Measurements from ENCODE around the gene LLPH.
"Not testable (repeated sequence)": the region's sequence is repeated elsewhere in the genome, so short reads cannot be mapped to it uniquely, and the experiment has no call there.

LLPH gene

GRCh38 chr12:66130267-66131066 lies at the start of gene LLPH:
TSS of gene LLPH (minus strand) at chr12:66130750. CDS start at chr12:66129106, 1,644 bp downstream.
- DNase-seq = peak; percentile 94

GRCh38 chr12:66176105-66176900 lies 45.8 kb upstream of the LLPH start:
- DNase-seq = no peak

DNA sequence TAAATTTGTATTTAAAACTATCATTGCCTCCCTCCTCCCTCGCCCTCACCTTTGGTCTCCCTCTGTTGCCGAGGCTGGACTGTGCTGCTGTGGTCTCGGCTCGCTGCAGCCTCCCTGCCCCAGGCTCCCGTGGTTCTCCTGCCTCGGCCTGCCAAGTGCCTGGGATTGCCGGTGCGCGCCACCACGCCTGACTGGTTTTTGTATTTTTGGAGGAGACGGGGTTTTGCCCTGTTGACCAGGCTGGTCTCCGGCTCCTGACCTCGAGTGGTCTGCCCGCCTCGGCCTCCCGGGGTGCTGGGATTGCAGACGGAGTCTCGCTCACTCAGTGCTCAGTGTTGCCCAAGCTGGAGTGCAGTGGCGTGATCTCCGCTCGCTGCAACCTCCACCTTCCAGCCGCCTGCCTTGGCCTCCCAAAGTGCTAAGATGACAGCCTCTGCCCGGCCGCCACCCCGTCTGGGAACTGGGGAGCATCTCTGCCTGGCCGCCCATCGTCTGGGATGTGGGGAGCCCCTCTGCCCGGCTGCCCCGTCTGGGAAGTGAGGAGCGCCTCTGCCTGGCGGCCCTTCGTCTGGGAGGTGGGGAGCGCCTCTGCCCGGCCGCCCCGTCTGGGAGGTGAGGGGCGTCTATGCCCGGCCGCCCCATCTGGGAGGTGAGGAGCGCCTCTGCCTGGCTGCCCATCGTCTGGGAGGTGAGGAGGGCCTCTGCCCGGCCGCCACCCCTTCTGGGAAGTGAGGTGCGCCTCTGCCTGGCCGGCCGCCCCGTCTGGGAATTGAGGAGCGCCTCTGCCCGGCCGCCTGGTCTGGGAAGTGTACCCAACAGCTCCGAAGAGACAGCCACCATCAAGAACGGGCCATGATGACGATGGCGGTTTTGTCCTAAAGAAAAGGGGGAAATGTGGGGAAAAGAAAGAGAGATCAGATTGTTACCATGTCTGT lies 44.1 kb upstream of the LLPH start:
- DNase-seq = not testable (repeated sequence)

- DNase-seq = no peak
These were observed 40.1 kb upstream of the LLPH start for GRCh38 chr12:66170606-66171005.

- DNase-seq = peak; percentile 94
These were observed 38.9 kb upstream of the LLPH start, which contains the start of gene TMBIM4 for GRCh38 chr12:66169221-66170170. TSS of gene TMBIM4 (minus strand) at chr12:66169996. CDS start at chr12:66169951, 45 bp downstream.

- peak; percentile 16 for DNase-seq
These were observed 37.9 kb upstream of the LLPH start for GRCh38 chr12:66168410-66168809.

DNA sequence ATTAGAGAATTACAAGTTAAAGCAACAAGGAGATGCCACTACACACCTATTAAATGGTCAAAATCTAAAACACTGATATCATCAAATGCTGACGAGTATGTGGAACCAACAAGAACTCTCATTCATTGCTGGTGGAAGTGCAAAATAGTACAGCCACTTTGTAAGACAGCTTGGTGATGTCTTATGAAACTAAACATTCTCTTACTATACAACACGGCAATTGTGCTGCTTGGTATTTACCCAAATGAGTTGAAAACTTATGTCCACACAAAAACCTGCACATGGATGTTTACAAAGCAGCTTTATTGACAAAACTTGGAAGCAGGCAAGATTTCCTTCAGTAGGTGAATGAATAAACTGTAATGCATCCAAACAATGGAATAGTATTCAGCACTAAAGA lies 36.0 kb upstream of the LLPH start:
- DNase-seq = no peak

GRCh38 chr12:66165141-66165540 lies 34.6 kb upstream of the LLPH start:
- DNase-seq = no peak

GRCh38 chr12:66164349-66164821 lies 33.8 kb upstream of the LLPH start:
- DNase-seq = peak; percentile 60

- DNase-seq = no peak
These were observed 32.7 kb upstream of the LLPH start for GRCh38 chr12:66163289-66163688.

- DNase-seq = no peak
These were observed 32.2 kb upstream of the LLPH start for GRCh38 chr12:66162701-66163100.

- no peak for DNase-seq
These were observed 30.2 kb upstream of the LLPH start for GRCh38 chr12:66160704-66161103.

DNA sequence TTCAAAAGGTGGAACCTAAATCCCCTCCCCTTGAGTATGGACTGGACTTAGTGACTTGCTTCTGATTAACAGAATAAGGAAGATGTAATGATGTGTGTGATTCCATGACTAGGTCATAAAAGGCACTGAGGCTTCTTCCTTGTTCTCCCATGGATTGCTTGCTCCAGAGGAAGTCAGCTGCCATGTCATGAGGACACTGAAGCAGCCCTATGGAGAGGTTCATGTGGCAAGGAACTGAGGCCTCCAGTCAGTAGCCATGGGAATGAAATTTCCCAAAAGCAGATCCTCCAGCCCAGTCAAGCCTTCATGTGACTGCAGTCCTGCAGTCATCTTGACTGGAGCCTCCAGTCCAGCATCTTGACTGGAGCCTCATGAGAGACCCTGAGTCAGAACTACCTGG lies 28.6 kb upstream of the LLPH start:
- no peak for DNase-seq

DNA sequence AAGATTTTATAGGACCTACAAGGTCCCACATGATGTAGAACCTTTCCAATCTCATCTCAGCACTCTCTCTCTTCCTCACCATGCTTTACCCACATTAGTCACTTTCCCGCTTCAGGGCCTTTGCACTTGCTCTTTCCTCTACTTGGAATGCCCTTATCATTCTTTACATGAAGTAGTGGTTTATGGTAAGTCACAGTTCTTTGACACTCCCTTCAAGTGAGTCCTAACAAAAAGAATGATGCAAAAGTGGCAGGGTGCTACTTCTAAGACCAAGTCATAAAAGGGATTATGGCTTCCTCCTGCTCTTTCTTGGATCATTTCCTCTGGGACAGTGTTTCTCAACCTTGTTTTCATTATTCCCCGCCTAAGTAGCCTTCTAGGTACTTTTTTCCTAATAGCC lies 26.1 kb upstream of the LLPH start:
- DNase-seq = peak; percentile 59

DNA sequence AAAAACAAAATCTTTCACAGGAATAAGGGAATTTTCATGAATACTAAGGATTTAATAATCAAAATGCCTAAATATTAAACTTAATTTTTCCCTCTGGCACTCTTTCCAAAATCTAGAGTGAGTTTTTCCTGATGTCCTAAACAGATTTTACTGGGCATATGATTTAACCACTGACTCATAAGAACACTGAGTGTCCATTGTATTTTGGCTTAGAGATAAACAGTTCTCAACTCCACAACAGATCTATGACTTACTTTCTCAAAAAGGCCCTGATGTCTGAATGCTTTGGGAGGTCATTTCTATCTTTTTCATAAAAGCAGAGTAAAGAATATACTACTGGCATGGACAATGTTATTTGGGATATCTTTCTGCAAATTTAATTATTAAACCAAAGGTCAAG lies 24.2 kb upstream of the LLPH start:
- no peak for DNase-seq

- DNase-seq = no peak
These were observed 22.2 kb upstream of the LLPH start for GRCh38 chr12:66152732-66153131.

GRCh38 chr12:66149702-66150398 lies 19.3 kb upstream of the LLPH start:
- peak; percentile 74 for DNase-seq

DNA sequence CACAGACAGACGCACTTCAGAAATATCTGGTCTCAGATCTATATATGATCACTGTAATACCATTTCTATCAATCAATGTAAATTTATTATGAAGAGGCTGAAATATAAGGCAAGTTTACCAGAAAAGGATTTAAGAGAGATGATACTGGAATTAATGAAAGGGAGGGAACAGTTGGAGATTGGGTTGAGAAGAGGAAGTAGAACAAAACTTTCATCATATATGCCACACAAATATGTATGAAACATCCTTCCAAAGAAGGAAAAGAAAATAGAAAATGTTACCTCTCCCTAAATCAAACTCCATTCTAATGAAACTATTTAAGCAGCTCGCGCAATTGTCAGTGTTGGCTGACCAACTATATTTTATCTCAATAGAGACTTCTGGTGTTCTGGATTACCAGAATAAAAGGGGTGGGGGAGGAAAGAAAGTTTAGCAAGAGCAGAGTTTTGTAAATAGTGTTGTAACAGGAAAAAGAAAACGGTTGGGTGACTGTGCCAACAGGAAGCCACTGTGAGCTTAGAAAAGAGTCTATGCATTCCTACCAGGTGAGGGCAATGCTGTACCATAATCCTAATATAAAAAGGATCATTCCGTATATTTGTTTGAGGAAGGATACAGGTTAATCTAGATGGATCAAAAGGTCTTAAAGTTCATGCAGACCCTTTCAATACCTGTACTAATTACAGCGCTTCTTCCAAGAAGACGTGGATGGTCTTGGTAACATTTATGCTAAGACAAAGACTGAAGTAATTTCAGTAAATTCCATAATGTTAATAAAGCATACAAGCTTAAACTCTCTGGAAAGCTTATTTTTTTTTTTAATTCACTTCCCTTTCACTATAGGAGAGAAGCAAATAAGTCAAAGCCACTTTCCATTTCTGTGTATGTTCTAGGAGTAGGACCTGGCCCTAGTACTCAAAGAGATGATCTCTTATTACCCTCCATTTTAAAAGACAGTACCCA lies 14.5 kb upstream of the LLPH start:
- DNase-seq = peak; percentile 68

GRCh38 chr12:66143868-66144267 lies 13.3 kb upstream of the LLPH start:
- no peak for DNase-seq

- no peak for DNase-seq
These were observed 12.3 kb upstream of the LLPH start for GRCh38 chr12:66142826-66143225.
